Breast epithelium (tissue), 3 donors: ENCODE results near the gene SDE2.

Experiments used
- POLR2A ChIP-seq: fragments of 450-650 bp; IDR thresholded peaks from one replicate; pipeline ENCODE4 v1.6.1; 2016; ENCODE audit warnings: antibody characterized with exemption, mild to moderate bottlenecking, moderate library complexity
- TF ChIP-seq, protein P1 (sequence below), 3 donors: fragments of 450-650 bp; IDR thresholded peaks; one replicate each; pipeline ENCODE4 v1.5.1; 2016 to 2017; ENCODE audit warnings: antibody characterized with exemption in 3 of 3, mild to moderate bottlenecking in 3 of 3, moderate library complexity in 3 of 3

DNA sequence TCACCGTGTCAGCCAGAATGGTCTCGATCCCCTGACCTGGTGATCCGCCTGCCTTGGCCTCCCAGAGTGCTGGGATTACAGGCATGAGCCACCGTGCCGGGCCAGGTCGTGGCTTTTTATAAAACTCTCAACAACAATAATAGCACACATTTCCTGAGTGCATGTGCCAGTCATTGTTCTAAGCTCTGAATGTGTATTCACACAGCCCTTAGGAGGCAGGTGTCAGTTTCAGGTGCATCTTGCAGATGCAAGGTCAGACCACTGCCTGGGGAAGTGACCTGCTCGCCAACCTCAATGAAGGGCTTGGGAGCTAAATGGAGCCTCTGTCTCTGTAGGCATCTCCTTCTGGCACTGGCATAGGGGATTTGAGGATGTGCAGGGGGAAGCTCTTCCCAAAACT, 56.6 kb downstream of the SDE2 start:
- TF ChIP-seq POLR2A = no peak
- TF ChIP-seq, protein P1, sequence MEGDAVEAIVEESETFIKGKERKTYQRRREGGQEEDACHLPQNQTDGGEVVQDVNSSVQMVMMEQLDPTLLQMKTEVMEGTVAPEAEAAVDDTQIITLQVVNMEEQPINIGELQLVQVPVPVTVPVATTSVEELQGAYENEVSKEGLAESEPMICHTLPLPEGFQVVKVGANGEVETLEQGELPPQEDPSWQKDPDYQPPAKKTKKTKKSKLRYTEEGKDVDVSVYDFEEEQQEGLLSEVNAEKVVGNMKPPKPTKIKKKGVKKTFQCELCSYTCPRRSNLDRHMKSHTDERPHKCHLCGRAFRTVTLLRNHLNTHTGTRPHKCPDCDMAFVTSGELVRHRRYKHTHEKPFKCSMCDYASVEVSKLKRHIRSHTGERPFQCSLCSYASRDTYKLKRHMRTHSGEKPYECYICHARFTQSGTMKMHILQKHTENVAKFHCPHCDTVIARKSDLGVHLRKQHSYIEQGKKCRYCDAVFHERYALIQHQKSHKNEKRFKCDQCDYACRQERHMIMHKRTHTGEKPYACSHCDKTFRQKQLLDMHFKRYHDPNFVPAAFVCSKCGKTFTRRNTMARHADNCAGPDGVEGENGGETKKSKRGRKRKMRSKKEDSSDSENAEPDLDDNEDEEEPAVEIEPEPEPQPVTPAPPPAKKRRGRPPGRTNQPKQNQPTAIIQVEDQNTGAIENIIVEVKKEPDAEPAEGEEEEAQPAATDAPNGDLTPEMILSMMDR (IDR thresholded peaks at IDR 0.05) = no peak
